Tibial nerve (tissue), 4 donors: Measurements from ENCODE around the gene CAPRIN1. TPM values are rescaled to one million over a fixed set of nuclear protein-coding genes. Genes with fewer than 3 reads are reported as not detected.

Experiments
- DNase-seq, 2 donors: peaks; one replicate each; pipeline ENCODE4 v3.0.0-alpha.2; 2019; ENCODE audit warnings: low spot score in 2 of 2
- H3K27ac ChIP-seq, 4 donors: fragments of 200-600 bp; sonication (generic) in 3 of 4; one replicate each; pipeline ENCODE4 v1.5.1; 2017 to 2019; ENCODE audit warnings: mild to moderate bottlenecking in 1 of 4
- H3K27me3 ChIP-seq, 2 donors: fragments of 200-600 bp; sonication (generic) in 1 of 2; one replicate each; pipeline versions ENCODE4 v1.5.1 to v1.6.0; 2017 to 2019
- H3K36me3 ChIP-seq, 3 donors: fragments of 200-600 bp; sonication (generic); one replicate each; pipeline ENCODE4 v1.5.1; 2018 to 2019
- H3K4me1 ChIP-seq, 4 donors: fragments of 200-600 bp; sonication (generic) in 3 of 4; one replicate each; pipeline ENCODE4 v1.5.1; 2017 to 2019
- H3K4me3 ChIP-seq, 4 donors: fragments of 200-600 bp; sonication (generic) in 3 of 4; one replicate each; pipeline ENCODE4 v1.5.1; 2017 to 2019; ENCODE audit warnings: mild to moderate bottlenecking in 1 of 4, moderate library complexity in 1 of 4
- H3K9me3 ChIP-seq, 4 donors: fragments of 200-600 bp; sonication (generic) in 3 of 4; one replicate each; pipeline ENCODE4 v1.5.1; 2017 to 2019
- EP300 ChIP-seq, 2 donors: sonication (generic); formaldehyde crosslinking; IDR thresholded peaks; one replicate each; pipeline ENCODE4 v1.6.1; 2017; ENCODE audit warnings: antibody characterized with exemption in 2 of 2, mild to moderate bottlenecking in 1 of 2
- POLR2A ChIP-seq, 2 donors: fragments of 450-650 bp; IDR thresholded peaks; one replicate each; pipeline ENCODE4 v1.6.1; 2017; ENCODE audit warnings: antibody characterized with exemption in 2 of 2, mild to moderate bottlenecking in 2 of 2, moderate library complexity in 2 of 2
- WGBS, 2 donors: methylation state at CpG; one replicate each; pipeline ENCODE4 v1.1.5; 2018; 5-methylcytosine and 5-hydroxymethylcytosine counted together
- total RNA-seq, 4 donors: library from RNA; depleted of rRNA; stranded (reverse); fragments of >200 nt; gene quantifications; one replicate each; pipeline ENCODE4 v1.1.0, GENCODE V29; 2016
- TF ChIP-seq, protein P1 (sequence below), 5 experiments: fragments of 200-600 bp in 3 of 5; fragments of 450-650 bp in 2 of 5; sonication (generic) in 3 of 5; IDR thresholded peaks; one replicate each; pipeline ENCODE4 v1.5.1; 2016 to 2019; ENCODE audit warnings: antibody characterized with exemption in 5 of 5, mild to moderate bottlenecking in 3 of 5, moderate library complexity in 2 of 5

Gene CAPRIN1
- total RNA-seq, 4 donors from 2014 or later: 121 to 167 (median 150) TPM

DNA sequence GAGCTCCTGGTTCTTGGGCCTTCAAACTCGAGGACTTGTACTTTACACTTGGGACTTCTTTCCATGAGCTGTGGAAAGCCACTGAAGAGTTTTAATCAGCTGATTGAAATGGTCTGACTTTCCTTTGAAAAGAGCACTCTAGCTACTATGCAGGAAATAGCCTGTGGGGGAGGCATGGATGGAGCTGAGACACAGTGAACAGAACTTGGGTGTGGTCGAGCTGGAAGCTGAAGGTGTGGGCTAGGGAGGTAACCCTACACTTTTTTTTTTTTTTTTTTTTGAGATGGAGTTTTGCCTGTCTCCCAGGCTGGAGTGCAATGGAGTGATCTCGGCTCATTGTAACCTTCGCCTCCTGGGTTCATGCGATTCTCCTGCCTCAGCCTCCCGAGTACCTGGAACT, 17.5 kb upstream of the CAPRIN1 start:
- TF ChIP-seq, protein P1, sequence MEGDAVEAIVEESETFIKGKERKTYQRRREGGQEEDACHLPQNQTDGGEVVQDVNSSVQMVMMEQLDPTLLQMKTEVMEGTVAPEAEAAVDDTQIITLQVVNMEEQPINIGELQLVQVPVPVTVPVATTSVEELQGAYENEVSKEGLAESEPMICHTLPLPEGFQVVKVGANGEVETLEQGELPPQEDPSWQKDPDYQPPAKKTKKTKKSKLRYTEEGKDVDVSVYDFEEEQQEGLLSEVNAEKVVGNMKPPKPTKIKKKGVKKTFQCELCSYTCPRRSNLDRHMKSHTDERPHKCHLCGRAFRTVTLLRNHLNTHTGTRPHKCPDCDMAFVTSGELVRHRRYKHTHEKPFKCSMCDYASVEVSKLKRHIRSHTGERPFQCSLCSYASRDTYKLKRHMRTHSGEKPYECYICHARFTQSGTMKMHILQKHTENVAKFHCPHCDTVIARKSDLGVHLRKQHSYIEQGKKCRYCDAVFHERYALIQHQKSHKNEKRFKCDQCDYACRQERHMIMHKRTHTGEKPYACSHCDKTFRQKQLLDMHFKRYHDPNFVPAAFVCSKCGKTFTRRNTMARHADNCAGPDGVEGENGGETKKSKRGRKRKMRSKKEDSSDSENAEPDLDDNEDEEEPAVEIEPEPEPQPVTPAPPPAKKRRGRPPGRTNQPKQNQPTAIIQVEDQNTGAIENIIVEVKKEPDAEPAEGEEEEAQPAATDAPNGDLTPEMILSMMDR (IDR thresholded peaks at IDR 0.05): no peak
- TF ChIP-seq POLR2A (IDR thresholded peaks at IDR 0.05) (no peak), EP300 (IDR thresholded peaks at IDR 0.05) (no peak)
- no peaks in the 10 kb centered on the region for H3K27me3 ChIP-seq
- no peak overlapping the region for H3K4me3 ChIP-seq
- 78 to 82% methylated on average over 6 of the region's 6 CpGs for WGBS, 2 donors
- no peaks in the 10 kb centered on the region for H3K4me1 ChIP-seq
- H3K9me3 ChIP-seq: no peaks in the 10 kb centered on the region
- DNase-seq: no peak
- no peaks in the 10 kb centered on the region for H3K36me3 ChIP-seq
- no peak overlapping the region for H3K27ac ChIP-seq

DNA sequence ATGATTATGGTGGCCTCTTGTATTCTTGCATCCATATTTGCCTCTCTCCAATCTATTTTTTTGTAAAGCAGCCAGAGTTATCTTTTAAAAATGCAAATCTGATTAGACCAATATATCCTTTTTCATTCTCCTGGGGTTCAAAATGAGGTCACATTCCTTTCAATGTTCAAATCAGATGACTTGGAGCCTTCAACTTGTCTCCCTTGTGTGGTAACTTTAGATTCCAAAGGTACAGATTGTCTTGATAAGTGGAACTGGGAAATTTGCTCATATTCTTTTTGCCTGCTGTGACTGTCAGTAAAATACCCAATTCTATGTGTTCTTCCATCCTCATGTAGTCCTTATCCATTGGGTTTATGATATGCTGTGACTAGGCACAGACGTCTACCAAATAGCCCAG, 15.1 kb upstream of the CAPRIN1 start:
- no peak for DNase-seq
- Histone ChIP-seq H3K9me3 (no peaks in the 10 kb centered on the region), H3K36me3 (no peaks in the 10 kb centered on the region), H3K4me1 (no peaks in the 10 kb centered on the region), H3K4me3 (no peak overlapping the region), H3K27ac (no peak overlapping the region), H3K27me3 (no peaks in the 10 kb centered on the region)
- TF ChIP-seq POLR2A (IDR thresholded peaks at IDR 0.05) (no peak), EP300 (IDR thresholded peaks at IDR 0.05) (no peak)
- TF ChIP-seq, protein P1 (IDR thresholded peaks at IDR 0.05): no peak
- WGBS, 2 donors: 82 to 89% methylated on average over 1 of the region's 1 CpG

DNA sequence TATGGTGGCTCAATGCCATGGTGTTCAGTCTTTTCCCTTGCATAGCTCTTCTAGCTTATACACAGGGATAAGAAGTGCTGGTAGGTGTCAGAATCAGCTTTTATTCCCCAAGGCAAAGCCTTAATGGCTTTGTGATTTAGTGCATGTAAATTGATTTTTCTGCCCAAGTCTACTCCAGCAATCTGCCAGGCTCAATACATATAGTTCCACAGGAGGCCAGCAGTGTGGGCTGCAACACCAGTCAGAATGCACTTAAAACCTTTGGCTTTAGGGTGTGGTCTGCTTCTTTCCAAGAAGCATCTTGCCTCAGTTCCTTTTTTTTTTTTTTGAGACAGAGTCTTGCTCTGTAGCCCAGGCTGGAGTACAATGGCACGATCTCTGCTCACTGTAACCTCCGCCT, 14.5 kb upstream of the CAPRIN1 start:
- no peak overlapping the region for H3K27ac ChIP-seq
- no peaks in the 10 kb centered on the region for H3K4me1 ChIP-seq
- no peak for DNase-seq
- H3K9me3 ChIP-seq: no peaks in the 10 kb centered on the region
- no peaks in the 10 kb centered on the region for H3K27me3 ChIP-seq
- H3K4me3 ChIP-seq: no peak overlapping the region
- 93 to 95% methylated on average over 2 of the region's 2 CpGs for WGBS, 2 donors
- no peak for TF ChIP-seq EP300 (IDR thresholded peaks at IDR 0.05)
- TF ChIP-seq POLR2A (IDR thresholded peaks at IDR 0.05): no peak
- TF ChIP-seq, protein P1 (IDR thresholded peaks at IDR 0.05): no peak
- no peaks in the 10 kb centered on the region for H3K36me3 ChIP-seq

DNA sequence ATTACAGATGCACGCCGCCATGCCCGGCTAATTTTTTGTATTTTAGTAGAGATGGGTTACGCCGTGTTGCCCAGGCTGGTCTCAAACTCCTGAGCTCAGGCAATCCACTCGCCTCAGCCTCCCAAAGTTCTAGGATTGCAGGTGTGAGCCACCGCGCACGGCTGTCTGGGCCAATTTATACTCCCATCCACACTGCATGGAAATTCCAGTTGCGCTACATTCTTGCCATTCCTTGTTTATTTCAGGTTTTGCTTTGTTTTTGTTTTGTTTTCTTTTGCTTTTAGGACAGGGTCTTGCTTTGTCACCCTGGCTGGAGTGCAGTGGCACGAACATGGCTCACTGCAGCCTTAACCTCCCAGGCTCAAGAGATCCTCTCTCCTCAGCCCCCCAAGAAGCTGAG, 11.0 kb upstream of the CAPRIN1 start:
- no peak for DNase-seq
- H3K9me3 ChIP-seq: no peaks in the 10 kb centered on the region
- WGBS, 2 donors: 94 to 95% methylated on average over 11 of the region's 11 CpGs
- no peaks in the 10 kb centered on the region for H3K36me3 ChIP-seq
- H3K27ac ChIP-seq: no peak overlapping the region
- TF ChIP-seq POLR2A (IDR thresholded peaks at IDR 0.05) (no peak), EP300 (IDR thresholded peaks at IDR 0.05) (no peak)
- TF ChIP-seq, protein P1 (IDR thresholded peaks at IDR 0.05): no peak
- H3K4me1 ChIP-seq: no peaks in the 10 kb centered on the region
- no peaks in the 10 kb centered on the region for H3K27me3 ChIP-seq
- H3K4me3 ChIP-seq: no peak overlapping the region

DNA sequence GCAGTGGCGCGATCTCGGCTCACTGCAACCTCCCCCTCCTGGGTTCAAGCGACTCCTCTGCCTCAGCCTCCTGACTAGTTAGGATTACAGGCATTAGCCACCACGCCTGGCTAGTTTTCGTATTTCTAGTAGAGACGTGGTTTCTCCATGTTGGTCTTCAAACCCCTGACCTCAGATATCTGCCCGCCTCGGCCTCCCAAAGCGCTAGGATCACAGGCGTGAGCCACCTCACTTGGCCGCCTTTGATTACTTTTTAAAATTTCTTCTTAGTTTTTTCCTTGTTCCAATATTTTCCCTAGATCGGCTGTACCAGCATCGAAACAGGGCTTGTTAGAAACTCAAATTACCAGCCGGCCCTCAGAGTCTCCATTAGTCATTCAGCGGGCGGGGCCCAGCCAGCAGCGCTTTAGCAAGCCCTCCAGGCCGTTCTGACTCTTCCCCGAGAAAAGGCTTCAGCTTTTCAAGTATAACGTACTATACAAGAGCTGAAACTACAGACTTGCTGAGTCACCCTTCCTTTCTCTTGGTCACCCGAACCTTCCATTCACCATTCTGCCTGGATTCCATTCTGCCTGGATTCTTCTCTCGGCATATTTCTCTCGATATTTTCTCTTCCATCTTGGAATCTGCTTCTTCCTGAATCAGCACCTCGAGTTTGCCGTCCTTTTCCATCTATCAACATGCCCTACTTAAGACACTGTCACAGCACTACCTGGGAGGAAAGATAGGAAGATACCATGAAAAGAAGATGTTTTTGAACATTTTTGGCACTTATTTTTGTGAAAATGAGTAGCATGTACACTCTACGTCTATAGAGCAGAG, 6.7 kb upstream of the CAPRIN1 start:
- no peaks in the 10 kb centered on the region for H3K27me3 ChIP-seq
- no peaks in the 10 kb centered on the region for H3K9me3 ChIP-seq
- DNase-seq: peak in 1 of 2 donors; percentile 6
- H3K4me1 ChIP-seq: no peaks in the 10 kb centered on the region
- no peak overlapping the region for H3K4me3 ChIP-seq
- TF ChIP-seq EP300 (IDR thresholded peaks at IDR 0.05): no peak
- no peak for TF ChIP-seq POLR2A (IDR thresholded peaks at IDR 0.05)
- TF ChIP-seq, protein P1 (IDR thresholded peaks at IDR 0.05): no peak
- H3K36me3 ChIP-seq: no peaks in the 10 kb centered on the region
- H3K27ac ChIP-seq: no peak overlapping the region
- WGBS, 2 donors: 68 to 71% methylated on average over 27 of the region's 27 CpGs
